MV-4-11 (cell line): ENCODE measurements around the gene RPL21.

ENCODE experiments used
- DNase-seq: peaks from one replicate; lab custom pipeline; 2025; lab: John Stamatoyannopoulos, UW

RPL21 gene

GRCh38 chr13:27258637-27259386, 7.5 kb downstream of the RPL21 start:
- DNase-seq, result peak; percentile 4

GRCh38 chr13:27259831-27260230, 8.5 kb downstream of the RPL21 start:
- DNase-seq, result peak; percentile 90

- DNase-seq, result no peak
Measured at GRCh38 chr13:27261396-27261795, 10.0 kb downstream of the RPL21 start.

GRCh38 chr13:27263438-27263837, 12.1 kb downstream of the RPL21 start:
- DNase-seq, result no peak

GRCh38 chr13:27264181-27264580, 12.8 kb downstream of the RPL21 start:
- DNase-seq, result peak; percentile 12

GRCh38 chr13:27264648-27265047, 13.3 kb downstream of the RPL21 start:
- no peak for DNase-seq

GRCh38 chr13:27266917-27267316, 15.6 kb downstream of the RPL21 start:
- DNase-seq, result peak; percentile 37

GRCh38 chr13:27267596-27267995, 16.2 kb downstream of the RPL21 start:
- DNase-seq, result peak; percentile 9

GRCh38 chr13:27269114-27269665, 17.8 kb downstream of the RPL21 start:
- no peak for DNase-seq

- peak; percentile 67 for DNase-seq
Measured at GRCh38 chr13:27270594-27271520, 19.5 kb downstream of the RPL21 start, which contains the start of gene RASL11A. Gene RASL11A (plus strand): TSS chr13:27270830. CDS start chr13:27270945, 115 bp downstream.

- no peak for DNase-seq
Measured at GRCh38 chr13:27271570-27272096, 20.3 kb downstream of the RPL21 start.

GRCh38 chr13:27273658-27274425, 22.5 kb downstream of the RPL21 start:
- no peak for DNase-seq

- DNase-seq, result no peak
Measured at GRCh38 chr13:27274631-27275030, 23.3 kb downstream of the RPL21 start.

GRCh38 chr13:27276188-27276587, 24.8 kb downstream of the RPL21 start:
- no peak for DNase-seq

- no peak for DNase-seq
Measured at GRCh38 chr13:27279506-27279905, 28.1 kb downstream of the RPL21 start.

- no peak for DNase-seq
Measured at GRCh38 chr13:27280009-27280656, 28.8 kb downstream of the RPL21 start.

GRCh38 chr13:27280841-27281240, 29.5 kb downstream of the RPL21 start:
- no peak for DNase-seq

GRCh38 chr13:27281420-27281819, 30.1 kb downstream of the RPL21 start:
- no peak for DNase-seq

GRCh38 chr13:27283906-27284493, 32.6 kb downstream of the RPL21 start:
- peak; percentile 26 for DNase-seq

GRCh38 chr13:27288392-27288791, 37.0 kb downstream of the RPL21 start:
- no peak for DNase-seq
